ENCODE results near the gene BCL6. TPM values are rescaled to one million over a fixed set of nuclear protein-coding genes. Genes with fewer than 3 reads are reported as not detected.
A peak's percentile ranks its signal among the peaks of the same experiment; 100 is the strongest.

Gene BCL6
- polyA plus RNA-seq, 3 donors, result 10.6 to 16.8 (median 12.8) TPM

GRCh38 chr3:187763850-187764648 is 18.8 kb upstream of the BCL6 start:
- DNase-seq, result no peak

- DNase-seq, result no peak
Measured at GRCh38 chr3:187762792-187763191, 17.5 kb upstream of the BCL6 start.

GRCh38 chr3:187759601-187760000 is 14.3 kb upstream of the BCL6 start:
- DNase-seq, result no peak

- no peak for DNase-seq
Measured at GRCh38 chr3:187758318-187758955, 13.2 kb upstream of the BCL6 start.

GRCh38 chr3:187753516-187753915 is 8.2 kb upstream of the BCL6 start:
- no peak for DNase-seq

- no peak for DNase-seq
Measured at GRCh38 chr3:187750513-187751123, 5.3 kb upstream of the BCL6 start.

GRCh38 chr3:187750006-187750512 is 4.8 kb upstream of the BCL6 start:
- peak; percentile 84 for DNase-seq

GRCh38 chr3:187748050-187748481 is 2.8 kb upstream of the BCL6 start:
- DNase-seq, result peak; percentile 94

GRCh38 chr3:187747506-187747905 is 2.2 kb upstream of the BCL6 start:
- DNase-seq, result no peak

- no peak for DNase-seq
Measured at GRCh38 chr3:187746442-187747281, 1.4 kb upstream of the BCL6 start.

GRCh38 chr3:187746059-187746441 is 782 bp upstream of the BCL6 start:
- no peak for DNase-seq

- no peak for DNase-seq
Measured at GRCh38 chr3:187744169-187745151, 808 bp downstream of the BCL6 start.

GRCh38 chr3:187743195-187744141 is 1.8 kb downstream of the BCL6 start:
- no peak for DNase-seq

- DNase-seq, result no peak
Measured at GRCh38 chr3:187742351-187743171, 2.7 kb downstream of the BCL6 start.

- DNase-seq, result no peak
Measured at GRCh38 chr3:187741403-187742350, 3.6 kb downstream of the BCL6 start.

- DNase-seq, result no peak
Measured at GRCh38 chr3:187740421-187741399, 4.6 kb downstream of the BCL6 start.

All from renal pelvis (tissue), 4 donors.